OCI-LY1 (cell line): ENCODE data around the gene CCIN.

Experiments
- H2AFZ ChIP-seq: fragments of 200-600 bp; sonication (generic), shearing (Covaris generic); 2 replicates; pipeline ENCODE4 v1.6.0; 2014; ENCODE audit warnings: antibody characterized with exemption, mild to moderate bottlenecking, low read length
- H3F3A ChIP-seq: fragments of 200-600 bp; sonication (generic), shearing (Covaris generic); 2 replicates; pipeline ENCODE4 v1.6.0; 2014; ENCODE audit warnings: mild to moderate bottlenecking, antibody characterized with exemption, low read length, moderate library complexity; ENCODE audit not compliant: insufficient read depth
- H3K27ac ChIP-seq: fragments of 200-600 bp; sonication (generic); 2 replicates; pipeline ENCODE4 v1.5.1; 2014; ENCODE audit warnings: low read length, mixed run types, mild to moderate bottlenecking, low read depth; ENCODE audit not compliant: poor library complexity, severe bottlenecking
- H3K27me3 ChIP-seq: fragments of 200-600 bp; sonication (generic); 2 replicates; pipeline ENCODE4 v1.6.0; 2014; ENCODE audit warnings: antibody characterized with exemption, mild to moderate bottlenecking, low read length, moderate library complexity; ENCODE audit not compliant: insufficient read depth
- H3K36me3 ChIP-seq: fragments of 200-600 bp; sonication (generic); 2 replicates; pipeline ENCODE4 v1.6.1; 2014; ENCODE audit warnings: mild to moderate bottlenecking, antibody characterized with exemption, low read length, moderate library complexity, mixed read lengths; ENCODE audit not compliant: insufficient read depth
- H3K4me1 ChIP-seq: fragments of 200-600 bp; sonication (generic); 2 replicates; pipeline ENCODE4 v1.5.1; 2014; ENCODE audit warnings: mild to moderate bottlenecking, low read length, moderate library complexity; ENCODE audit not compliant: insufficient read depth, severe bottlenecking
- H3K4me2 ChIP-seq: fragments of 200-600 bp; sonication (generic), shearing (Covaris generic); 2 replicates; pipeline ENCODE4 v1.6.1; 2014; ENCODE audit warnings: low read length
- H3K4me3 ChIP-seq: fragments of 200-600 bp; sonication (generic); 2 replicates; pipeline ENCODE4 v1.5.1; 2014; ENCODE audit warnings: low read length, low read depth, mild to moderate bottlenecking, mixed read lengths; ENCODE audit not compliant: poor library complexity, severe bottlenecking
- H3K79me2 ChIP-seq: fragments of 200-600 bp; shearing (Covaris generic); 2 replicates; pipeline ENCODE4 v1.6.1; 2016; ENCODE audit warnings: mixed run types, low read length, mixed read lengths; ENCODE audit not compliant: insufficient read depth
- H3K9ac ChIP-seq: fragments of 200-600 bp; sonication (generic), shearing (Covaris generic); 2 replicates; pipeline ENCODE4 v1.6.1; 2014; ENCODE audit warnings: mild to moderate bottlenecking, low read length, mixed read lengths
- H3K9me2 ChIP-seq: fragments of 200-600 bp; sonication (generic), shearing (Covaris generic); 2 replicates; pipeline ENCODE4 v1.6.1; 2014; ENCODE audit warnings: low read depth, mild to moderate bottlenecking, low read length, mixed read lengths
- H3K9me3 ChIP-seq: fragments of 200-600 bp; shearing (Covaris generic); 2 replicates; pipeline ENCODE4 v1.6.1; 2014; ENCODE audit warnings: low read length, mixed read lengths
- H4K20me1 ChIP-seq: fragments of 200-600 bp; sonication (generic), shearing (Covaris generic); 2 replicates; pipeline ENCODE4 v1.6.0; 2016; ENCODE audit warnings: mild to moderate bottlenecking, low read length; ENCODE audit not compliant: insufficient read depth
- CTCF ChIP-seq: fragments of 200-600 bp; sonication (generic), shearing (Covaris generic); IDR thresholded peaks from 2 replicates; pipeline ENCODE4 v1.5.1; 2017; ENCODE audit warnings: mild to moderate bottlenecking, antibody characterized with exemption, low read length, moderate library complexity, mixed read lengths
- EZH2 ChIP-seq: fragments of 200-600 bp; sonication (generic), shearing (Covaris generic); IDR thresholded peaks from 2 replicates; pipeline ENCODE4 v1.8.0; 2017; ENCODE audit warnings: borderline replicate concordance, mixed run types, mild to moderate bottlenecking, antibody characterized with exemption, low read length, moderate library complexity, mixed read lengths

CCIN gene

DNA sequence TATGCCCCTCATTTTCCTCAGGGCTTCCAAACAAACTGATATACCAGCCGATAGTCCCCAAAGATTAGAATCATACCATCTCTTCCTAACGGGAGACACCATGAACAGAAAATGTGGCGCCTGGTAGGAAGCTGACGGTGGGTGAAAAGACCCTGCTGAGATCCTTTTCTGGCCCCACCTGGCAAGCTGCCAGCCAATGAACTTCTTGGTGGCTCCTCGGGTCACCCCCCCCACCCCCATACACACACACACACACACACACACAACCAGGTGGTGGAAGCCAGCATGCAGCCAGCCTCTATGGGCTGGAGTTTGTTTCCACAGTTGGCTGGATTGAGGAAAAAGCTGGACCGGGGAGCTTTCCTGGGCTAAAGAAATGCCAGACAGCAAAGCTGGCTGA, 4.8 kb upstream of the CCIN start:
- no peaks in the 10 kb centered on the region for H3K9me2 ChIP-seq
- H3K4me3 ChIP-seq, result no peak overlapping the region
- H4K20me1 ChIP-seq, result no peaks in the 10 kb centered on the region
- no peaks in the 10 kb centered on the region for H3K36me3 ChIP-seq
- no peak overlapping the region for H2AFZ ChIP-seq
- no peak overlapping the region for H3K27ac ChIP-seq
- no peaks in the 10 kb centered on the region for H3F3A ChIP-seq
- H3K9me3 ChIP-seq, result no peaks in the 10 kb centered on the region
- no peak for TF ChIP-seq EZH2
- TF ChIP-seq CTCF, result no peak
- H3K4me2 ChIP-seq, result no peak overlapping the region
- 0 out of 2 replicates have a peak, but pooled peaks cover 9% of the 10 kb centered on the region for H3K27me3 ChIP-seq
- H3K79me2 ChIP-seq, result no peaks in the 10 kb centered on the region
- peaks cover 9% of the 10 kb centered on the region for H3K4me1 ChIP-seq
- no peak overlapping the region for H3K9ac ChIP-seq

GRCh38 chr9:36164989-36165388, 4.2 kb upstream of the CCIN start:
- H3K9ac ChIP-seq, result no peak overlapping the region
- H3K79me2 ChIP-seq, result no peaks in the 10 kb centered on the region
- no peaks in the 10 kb centered on the region for H3K9me2 ChIP-seq
- no peaks in the 10 kb centered on the region for H3F3A ChIP-seq
- H3K9me3 ChIP-seq, result no peaks in the 10 kb centered on the region
- no peak overlapping the region for H3K4me2 ChIP-seq
- no peak overlapping the region for H3K4me3 ChIP-seq
- no peak overlapping the region for H3K27ac ChIP-seq
- TF ChIP-seq EZH2 (no peak), CTCF (no peak)
- no peaks in the 10 kb centered on the region for H4K20me1 ChIP-seq
- H2AFZ ChIP-seq, result no peak overlapping the region
- H3K27me3 ChIP-seq, result 0 out of 2 replicates have a peak, but pooled peaks cover 9% of the 10 kb centered on the region
- no peaks in the 10 kb centered on the region for H3K36me3 ChIP-seq
- peaks cover 9% of the 10 kb centered on the region for H3K4me1 ChIP-seq

- Histone ChIP-seq H3K79me2 (no peaks in the 10 kb centered on the region), H3K9me2 (no peaks in the 10 kb centered on the region), H2AFZ (no peak overlapping the region), H3K36me3 (no peaks in the 10 kb centered on the region), H3K9ac (no peak overlapping the region), H3K4me2 (peak overlapping the region; percentile 89; the same call in 1 of the 2 replicates), H3K27me3 (0 out of 2 replicates have a peak, but pooled peaks cover 9% of the 10 kb centered on the region), H3K4me1 (peaks cover 9% of the 10 kb centered on the region), H3K9me3 (no peaks in the 10 kb centered on the region), H3K4me3 (peak overlapping the region; percentile 59), H4K20me1 (no peaks in the 10 kb centered on the region), H3K27ac (no peak overlapping the region), H3F3A (no peaks in the 10 kb centered on the region)
- TF ChIP-seq EZH2, result no peak
- TF ChIP-seq CTCF, result no peak
These were observed 3.4 kb upstream of the CCIN start for GRCh38 chr9:36165826-36166167.
